Fibroblast of skin of right quadriceps (primary cell): ENCODE measurements around the gene TBC1D22A.

Experiments
- DNase-seq: peaks from one replicate; pipeline ENCODE4 v3.0.0-alpha.2; 2013

TBC1D22A gene

GRCh38 chr22:46737105-46737975 lies 25.1 kb upstream of the TBC1D22A start:
- peak; percentile 23 for DNase-seq

GRCh38 chr22:46737976-46738646 lies 24.3 kb upstream of the TBC1D22A start, which contains the start of gene CERK:
TSS of gene CERK (minus strand) at chr22:46738252. CDS start at chr22:46738148, 104 bp downstream.
- DNase-seq = peak; percentile 76

GRCh38 chr22:46738647-46739093 lies 23.8 kb upstream of the TBC1D22A start:
- peak; percentile 27 for DNase-seq

GRCh38 chr22:46739094-46739870 lies 23.2 kb upstream of the TBC1D22A start:
- peak; percentile 48 for DNase-seq

- DNase-seq = no peak
Observed at GRCh38 chr22:46740910-46741780, 21.3 kb upstream of the TBC1D22A start.

- no peak for DNase-seq
Observed at GRCh38 chr22:46741974-46742519, 20.4 kb upstream of the TBC1D22A start.

GRCh38 chr22:46742576-46743221 lies 19.8 kb upstream of the TBC1D22A start:
- DNase-seq = no peak

GRCh38 chr22:46744581-46744980 lies 17.9 kb upstream of the TBC1D22A start:
- no peak for DNase-seq

- DNase-seq = no peak
Observed at GRCh38 chr22:46746192-46746591, 16.3 kb upstream of the TBC1D22A start.

- no peak for DNase-seq
Observed at GRCh38 chr22:46746620-46747019, 15.8 kb upstream of the TBC1D22A start.

- DNase-seq = no peak
Observed at GRCh38 chr22:46747646-46748045, 14.8 kb upstream of the TBC1D22A start.

GRCh38 chr22:46748206-46748907 lies 14.1 kb upstream of the TBC1D22A start:
- DNase-seq = no peak

- DNase-seq = peak; percentile 36
Observed at GRCh38 chr22:46748908-46749675, 13.4 kb upstream of the TBC1D22A start.

GRCh38 chr22:46749682-46750529 lies 12.5 kb upstream of the TBC1D22A start:
- no peak for DNase-seq

GRCh38 chr22:46750530-46750800 lies 12.0 kb upstream of the TBC1D22A start:
- DNase-seq = no peak

GRCh38 chr22:46750863-46751443 lies 11.5 kb upstream of the TBC1D22A start:
- no peak for DNase-seq

- no peak for DNase-seq
Observed at GRCh38 chr22:46752286-46752987, 10.0 kb upstream of the TBC1D22A start.

- no peak for DNase-seq
Observed at GRCh38 chr22:46752988-46753310, 9.5 kb upstream of the TBC1D22A start.
